ENCODE measurements around the gene AP3B1.
"Not testable (repeated sequence)": the region's sequence is repeated elsewhere in the genome, so short reads cannot be mapped to it uniquely, and the experiment has no call there.

AP3B1 gene

DNA sequence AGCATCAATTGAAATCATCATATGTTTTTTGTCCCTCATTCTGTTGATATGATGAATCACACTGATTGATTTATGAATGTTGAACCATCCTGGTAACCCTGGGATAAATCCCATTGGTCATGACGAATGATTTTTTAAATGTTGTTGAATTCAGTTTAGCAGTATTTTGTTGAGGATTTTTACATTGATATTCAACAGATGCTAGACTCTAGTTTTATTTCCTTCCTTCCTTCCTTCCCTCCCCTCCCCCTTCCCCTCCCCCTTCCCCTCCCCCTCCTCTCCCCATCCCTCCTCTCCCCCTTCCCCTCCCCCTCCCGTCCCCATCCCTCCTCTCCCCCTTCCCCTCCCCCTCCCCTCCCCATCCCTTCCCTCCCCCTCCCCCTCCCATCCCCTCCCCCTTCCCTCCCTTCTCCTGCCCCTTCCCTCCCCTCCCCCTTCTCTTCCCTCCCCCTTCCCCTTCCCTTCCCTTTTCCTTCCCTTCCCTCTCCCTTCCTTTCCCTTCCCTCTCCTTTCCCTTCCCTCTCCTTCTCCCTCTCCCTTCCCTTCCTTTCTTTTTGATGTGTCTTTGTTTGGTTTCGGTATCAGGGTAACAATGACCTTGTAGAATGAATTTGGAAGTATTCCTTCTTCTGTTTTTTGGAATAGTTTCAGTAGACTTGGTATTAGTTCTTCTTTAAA is 142.8 kb downstream of the AP3B1 start:
- DNase-seq (ENCODE audit: low read depth, low spot score), result no peak

- no peak for DNase-seq (ENCODE audit: low read depth, low spot score)
Observed at GRCh38 chr5:78137290-78137689, 157.2 kb downstream of the AP3B1 start.

DNA sequence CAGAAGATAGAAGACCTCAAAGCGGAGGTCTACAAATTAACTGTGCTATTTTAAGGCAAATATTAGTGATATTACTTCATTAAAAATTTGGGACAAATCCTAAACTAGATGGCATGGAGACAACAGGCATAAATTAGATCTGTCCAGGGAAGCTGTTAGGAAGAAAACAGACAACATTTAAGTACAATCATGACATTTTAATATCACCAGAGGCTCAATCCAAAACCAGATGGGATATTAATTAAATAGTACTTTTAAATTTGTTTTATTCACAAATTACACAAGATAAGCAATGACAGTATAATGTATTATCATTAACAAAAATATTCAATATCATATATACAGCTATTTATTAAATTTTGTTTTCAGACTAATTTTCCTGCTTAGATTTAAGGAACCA is 161.1 kb downstream of the AP3B1 start:
- no peak for DNase-seq (ENCODE audit: low read depth, low spot score)

DNA sequence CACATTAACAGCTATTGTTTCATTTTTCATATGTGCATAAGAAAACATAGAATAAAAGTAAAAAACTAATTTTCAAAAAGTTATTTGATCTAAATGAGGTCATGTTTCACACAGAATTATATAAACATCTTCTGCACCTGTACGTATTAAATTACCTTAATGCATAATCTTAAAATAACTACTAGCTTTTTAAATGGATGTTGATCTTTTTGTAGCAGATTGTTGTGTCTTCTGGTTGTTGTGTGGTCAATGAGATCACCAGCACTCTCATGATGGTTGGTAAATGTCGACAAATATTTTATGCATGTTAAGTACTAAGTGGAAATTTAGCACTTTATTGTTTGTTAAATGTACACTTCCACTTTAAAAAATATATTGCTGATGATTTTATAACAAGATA is 162.0 kb downstream of the AP3B1 start:
- no peak for DNase-seq (ENCODE audit: low read depth, low spot score)

- DNase-seq (ENCODE audit: low read depth, low spot score), result no peak
Observed at GRCh38 chr5:78129597-78129996, 164.9 kb downstream of the AP3B1 start.

- no peak for DNase-seq (ENCODE audit: low read depth, low spot score)
Observed at GRCh38 chr5:78127875-78128274, 166.6 kb downstream of the AP3B1 start.

- DNase-seq (ENCODE audit: low read depth, low spot score), result no peak
Observed at GRCh38 chr5:78126536-78126935, 168.0 kb downstream of the AP3B1 start.

- no peak for DNase-seq (ENCODE audit: low read depth, low spot score)
Observed at GRCh38 chr5:78116167-78116566, 178.3 kb downstream of the AP3B1 start.

DNA sequence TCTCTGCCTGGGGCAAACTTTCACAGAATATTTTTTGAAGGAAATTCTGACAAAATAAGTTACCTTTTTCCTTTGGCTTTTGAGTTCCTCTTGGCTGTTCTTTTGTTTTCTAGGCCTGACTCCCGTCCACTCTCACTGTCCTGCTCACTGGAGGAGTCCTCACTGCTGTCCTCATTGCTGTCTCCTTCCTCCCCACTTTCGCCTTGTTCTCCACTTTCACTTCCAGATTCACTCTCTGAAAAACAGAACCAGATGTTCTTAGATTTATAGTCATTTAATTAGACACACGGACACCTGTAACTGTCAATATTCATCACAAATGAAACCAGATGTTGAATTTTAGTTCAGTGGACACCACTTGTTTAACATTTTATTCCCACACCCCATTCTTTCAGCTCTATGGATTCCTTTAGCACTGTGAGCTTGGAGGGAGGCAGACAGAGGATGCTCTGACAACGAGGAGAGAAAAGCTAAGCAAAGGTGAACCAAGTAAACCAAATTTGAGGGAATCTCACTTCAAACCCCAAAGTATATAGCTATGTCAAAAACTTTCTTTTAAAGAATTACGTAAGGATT is 180.7 kb downstream of the AP3B1 start:
- no peak for DNase-seq (ENCODE audit: low read depth, low spot score)

DNA sequence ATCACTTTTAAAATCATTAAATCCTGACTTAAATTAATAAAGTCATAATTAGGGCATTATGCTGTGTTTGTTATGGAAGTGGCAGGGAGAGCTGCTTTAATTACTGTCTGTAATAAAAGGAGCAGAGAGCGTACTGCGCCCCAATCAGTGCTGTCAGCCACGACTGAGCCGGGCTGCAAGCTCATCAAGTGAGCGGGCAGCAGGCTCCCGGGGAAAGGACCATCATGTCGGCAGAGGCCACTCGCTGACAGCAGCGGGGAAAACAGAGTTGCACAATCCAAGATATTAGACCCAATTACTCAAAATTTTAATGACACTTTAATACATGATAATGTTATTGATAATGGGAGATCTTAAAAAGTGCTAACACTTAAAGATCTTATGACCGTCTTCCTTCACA is 181.6 kb downstream of the AP3B1 start:
- no peak for DNase-seq (ENCODE audit: low read depth, low spot score)

- DNase-seq (ENCODE audit: low read depth, low spot score), result no peak
Observed at GRCh38 chr5:78109891-78110324, 184.6 kb downstream of the AP3B1 start.

DNA sequence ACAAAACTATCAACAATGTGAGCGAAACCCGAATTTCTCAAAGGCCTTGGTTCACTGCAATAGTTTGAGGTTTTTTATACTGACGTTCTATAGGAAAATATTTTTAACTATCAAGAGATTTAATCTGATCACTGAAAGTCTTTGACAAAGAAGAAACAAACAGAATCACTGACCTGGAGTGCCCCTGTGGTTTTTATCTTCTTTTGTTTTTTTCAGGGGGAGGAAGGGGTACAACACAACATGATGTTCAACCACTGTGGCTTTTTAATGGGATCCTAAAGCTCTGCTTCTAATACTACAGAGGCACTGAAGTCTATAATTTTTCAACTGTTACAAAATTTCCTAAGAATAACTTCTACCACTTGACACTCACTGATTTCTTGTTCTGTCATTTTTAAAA is 185.9 kb downstream of the AP3B1 start:
- no peak for DNase-seq (ENCODE audit: low read depth, low spot score)

DNA sequence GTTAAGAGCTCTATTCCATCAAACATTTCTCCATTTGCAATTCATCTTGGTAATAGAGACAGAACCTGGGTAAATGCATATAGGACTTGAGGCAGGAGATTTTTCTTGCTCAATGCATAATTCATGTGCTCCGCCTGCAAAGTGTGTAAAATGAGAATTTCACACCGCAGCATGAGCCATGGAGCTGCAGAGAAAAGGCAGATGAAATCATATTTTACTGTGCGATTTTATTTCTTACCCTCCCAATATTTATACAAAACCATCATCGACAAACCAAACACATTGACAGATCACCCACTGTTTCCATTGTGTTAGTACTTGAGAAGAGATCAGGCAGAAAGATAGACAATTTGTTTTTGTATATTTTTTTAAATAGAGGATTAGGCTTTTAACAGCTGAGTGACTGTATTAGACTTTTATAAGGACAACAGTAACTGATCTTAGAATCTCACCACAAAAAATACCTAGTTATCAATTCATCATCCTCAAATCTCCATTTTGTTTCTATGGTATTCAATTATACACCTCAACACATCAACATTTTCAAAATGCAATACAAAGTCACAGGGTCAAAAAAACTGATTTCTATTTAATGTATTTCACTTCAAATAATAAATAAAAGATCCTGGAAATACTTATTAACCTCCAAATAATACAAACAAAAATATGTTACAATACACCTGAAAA is 191.1 kb downstream of the AP3B1 start:
- DNase-seq (ENCODE audit: low read depth, low spot score), result no peak

DNA sequence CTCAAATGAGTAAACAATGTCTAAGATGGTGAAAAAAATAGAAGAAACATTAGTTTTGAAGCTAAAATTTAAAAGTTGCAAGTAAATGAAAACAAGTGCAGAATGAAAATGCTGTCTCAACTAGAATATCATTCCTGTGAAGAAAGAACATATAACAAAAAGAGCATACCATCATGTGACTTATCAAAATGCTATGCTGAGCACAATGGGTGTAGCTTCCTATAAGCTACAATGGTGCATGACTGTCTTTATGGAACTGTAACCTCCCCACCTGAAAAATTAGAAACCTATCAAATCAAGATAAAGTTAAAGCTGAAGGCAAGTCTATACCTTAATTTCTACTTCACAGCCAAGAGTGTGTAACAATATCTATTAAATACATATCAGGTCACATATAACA is 192.0 kb downstream of the AP3B1 start:
- no peak for DNase-seq (ENCODE audit: low read depth, low spot score)

DNA sequence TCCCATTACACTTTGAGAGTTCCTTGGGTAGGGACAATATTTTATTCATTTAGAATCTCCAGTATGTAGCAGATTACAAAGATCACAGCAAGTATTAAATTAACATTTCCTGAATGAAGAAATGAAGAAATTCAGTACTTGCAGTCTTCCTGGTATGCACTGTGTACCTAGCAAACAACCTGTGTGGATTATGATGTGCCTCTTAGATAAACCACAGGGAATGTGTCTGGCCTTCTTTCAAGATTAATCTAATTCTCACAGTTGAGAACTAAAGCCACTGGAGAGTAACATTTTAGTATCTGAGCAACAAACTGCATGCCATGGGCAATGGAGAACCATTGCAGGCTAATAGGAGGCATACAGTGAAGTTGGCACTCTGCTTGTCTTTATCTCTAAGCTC is 199.4 kb downstream of the AP3B1 start:
- no peak for DNase-seq (ENCODE audit: low read depth, low spot score)

DNA sequence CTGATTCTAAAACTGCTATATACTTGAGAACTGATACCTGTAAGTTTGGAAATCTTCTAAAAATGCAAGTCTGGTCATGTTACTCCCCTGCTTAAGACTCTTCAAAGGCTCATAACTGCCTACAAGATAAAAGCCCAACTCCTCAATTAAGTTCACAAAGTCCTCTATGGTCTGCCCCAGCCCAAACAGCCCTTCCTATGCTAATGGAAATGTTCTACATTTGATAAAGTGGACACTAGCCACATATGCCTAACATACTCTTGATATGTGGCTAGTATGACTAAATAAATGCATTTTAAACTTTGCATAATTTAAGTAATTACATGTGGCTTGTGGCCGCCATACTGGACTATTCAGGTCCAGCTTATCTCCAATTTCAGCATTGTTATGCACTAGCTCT is 204.5 kb downstream of the AP3B1 start:
- DNase-seq (ENCODE audit: low read depth, low spot score), result no peak

DNA sequence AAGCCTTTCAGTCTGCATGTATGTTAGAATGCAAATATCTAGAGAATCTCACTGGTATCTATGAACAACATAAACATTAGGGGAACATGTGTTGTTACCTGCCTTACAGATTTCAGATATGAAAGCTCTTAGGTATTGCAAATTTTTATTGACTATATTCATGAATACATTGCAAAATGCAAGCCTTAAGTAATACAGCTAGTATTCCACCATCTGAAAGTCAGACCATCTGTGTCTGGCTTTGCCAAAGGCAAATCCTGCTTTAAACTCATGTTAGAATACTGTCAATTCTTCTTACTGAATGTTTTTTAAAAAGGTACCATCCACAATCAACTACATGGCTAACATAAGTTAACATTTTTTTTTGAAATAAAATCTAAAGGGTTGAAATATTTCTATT is 215.6 kb downstream of the AP3B1 start:
- no peak for DNase-seq (ENCODE audit: low read depth, low spot score)

DNA sequence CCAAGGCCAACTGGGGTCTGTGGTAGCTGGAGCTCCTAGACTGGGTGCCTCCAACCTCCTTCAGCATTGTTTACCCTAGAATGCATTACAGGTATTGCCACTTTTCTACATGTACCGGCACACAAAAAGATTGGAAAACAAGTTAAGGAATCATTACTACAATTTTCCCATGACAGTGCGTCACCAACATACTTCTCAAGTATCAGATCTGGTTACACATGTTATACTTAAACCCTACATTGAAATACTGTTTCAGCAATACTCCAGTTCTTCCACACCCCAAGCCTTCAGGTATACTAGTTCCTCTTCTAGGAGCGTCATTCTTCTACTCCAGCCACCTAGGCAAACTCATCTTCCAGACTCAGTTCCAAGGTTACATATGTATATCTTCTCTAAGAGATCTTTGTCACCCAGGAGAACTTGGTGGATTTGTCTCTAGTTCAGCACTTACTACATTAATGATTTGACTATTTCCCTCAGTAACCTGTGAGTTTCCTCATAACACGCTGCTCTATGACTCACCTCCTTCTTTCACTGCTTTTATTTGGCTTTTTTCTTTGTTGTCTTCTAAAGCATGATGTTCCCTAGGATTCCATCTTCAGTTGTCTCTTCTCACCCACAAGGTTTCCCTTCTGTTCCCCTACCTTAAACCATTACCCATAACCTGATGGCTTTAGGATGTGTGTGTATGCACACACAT is 217.0 kb downstream of the AP3B1 start:
- DNase-seq (ENCODE audit: low read depth, low spot score), result no peak

GRCh38 chr5:78076351-78076750 is 218.1 kb downstream of the AP3B1 start:
- no peak for DNase-seq (ENCODE audit: low read depth, low spot score)

DNA sequence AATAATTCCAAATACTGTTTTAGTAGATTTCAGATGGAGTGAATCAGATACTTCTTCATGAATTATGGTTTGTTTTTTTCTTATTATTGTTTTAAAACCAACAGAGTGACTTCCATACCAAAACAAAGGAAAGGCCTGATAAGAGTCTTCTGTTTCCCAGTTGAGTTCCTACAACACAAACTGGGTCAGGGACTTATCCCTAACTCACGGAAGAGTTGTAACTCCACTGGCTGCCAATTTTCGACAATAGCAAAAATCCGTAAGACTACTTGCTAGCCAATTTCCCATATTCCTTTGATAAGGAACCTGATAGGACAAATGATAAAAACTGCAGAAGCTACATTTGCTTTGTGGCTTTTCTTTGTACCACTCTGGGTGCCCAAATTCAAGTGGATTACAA is 219.2 kb downstream of the AP3B1 start:
- DNase-seq (ENCODE audit: low read depth, low spot score), result no peak

- DNase-seq (ENCODE audit: low read depth, low spot score), result not testable (repeated sequence)
Observed at GRCh38 chr5:78070691-78071090, 223.8 kb downstream of the AP3B1 start.

- not testable (repeated sequence) for DNase-seq (ENCODE audit: low read depth, low spot score)
Observed at GRCh38 chr5:78067581-78067980, 226.9 kb downstream of the AP3B1 start.

GRCh38 chr5:78066722-78067121 is 227.8 kb downstream of the AP3B1 start:
- DNase-seq (ENCODE audit: low read depth, low spot score), result not testable (repeated sequence)
